ENCODE data around the gene ALDH1L1. TPM values are rescaled to one million over a fixed set of nuclear protein-coding genes. Genes with fewer than 3 reads are reported as not detected.

The ALDH1L1 gene
- total and polyA plus RNA-seq, 2 of the 8 experiments (the other 6 are each of a cell fraction or from before 2014, with no cell fraction given), result 0.98 to 1.6 TPM

GRCh38 chr3:126058666-126059065 is 121.7 kb downstream of the ALDH1L1 start (continued):
- TF ChIP-seq RXRA (IDR thresholded peaks at IDR 0.05; ENCODE audit: insufficient read depth, low read depth, low read length), result no peak
- no peak for TF ChIP-seq SIRT6 (IDR thresholded peaks at IDR 0.05; ENCODE audit: low read length)
- TF ChIP-seq PHF8 (conservative IDR thresholded peaks at IDR 0.05; ENCODE audit: low read depth, low read length), result no peak
- TF ChIP-seq ATF3 (IDR thresholded peaks at IDR 0.05; ENCODE audit: insufficient read depth, low read depth, low read length), result no peak
- TF ChIP-seq EZH2 (IDR thresholded peaks at IDR 0.05; ENCODE audit: low read depth, low read length, severe bottlenecking), result no peak
- TF ChIP-seq SP1 (IDR thresholded peaks at IDR 0.05; ENCODE audit: low read depth, low read length), result no peak
